Bronchus fibroblast of lung (primary cell): Measurements from ENCODE around the gene FBXO3. TPM values are rescaled to one million over a fixed set of nuclear protein-coding genes. Genes with fewer than 3 reads are reported as not detected.

Experiments
- total RNA-seq: library from RNA; depleted of rRNA; stranded (reverse); fragments of >200 nt; gene quantifications from 2 replicates; pipeline ENCODE4 v1.2.3, GENCODE V29; 2015

FBXO3 gene
- total RNA-seq, result 18.9 and 23.2 TPM in 2 replicates

GRCh38 chr11:33773987-33774735, at the start of gene FBXO3:
Gene FBXO3 (minus strand): TSS chr11:33774520. CDS start chr11:33774497, 23 bp downstream.

GRCh38 chr11:33736148-33736812, 38.0 kb downstream of the FBXO3 start, which contains the start of gene CD59:
Gene CD59 (minus strand): TSS chr11:33736423. CDS start chr11:33722445, 13,978 bp downstream.

GRCh38 chr11:33700502-33701271, 73.6 kb downstream of the FBXO3 start, which contains the start of gene C11orf91:
Gene C11orf91 (minus strand): TSS chr11:33700826. CDS start chr11:33700740, 86 bp downstream.

Other genes starting within 250 kb of the FBXO3 start
- gene C11orf91, start 73.7 kb downstream of the FBXO3 start, total RNA-seq, result not detected in 2 replicates
- gene CD59, start 38.1 kb downstream of the FBXO3 start, total RNA-seq, result 408 and 452 TPM in 2 replicates
- gene LMO2, start 117.6 kb upstream of the FBXO3 start, total RNA-seq, result 0.30 and 0.84 TPM in 2 replicates